Lower lobe of right lung (tissue), 2 donors: ENCODE results near the gene SEL1L2. TPM values are rescaled to one million over a fixed set of nuclear protein-coding genes. Genes with fewer than 3 reads are reported as not detected.

ENCODE experiments used
- ATAC-seq, 2 donors: fragments of 200-7000 bp; cut with Tn5 transposase; one replicate each; pipeline ENCODE4 v1.9.1; 2020 to 2022; ENCODE audit warnings: mild to moderate bottlenecking in 2 of 2, moderate library complexity in 2 of 2
- DNase-seq: peaks from one replicate; pipeline ENCODE4 v3.0.0-alpha.2; 2020
- H3K27ac ChIP-seq: fragments of 200-600 bp; one replicate; pipeline ENCODE4 v1.8.0; 2022
- H3K27me3 ChIP-seq: fragments of 200-600 bp; one replicate; pipeline ENCODE4 v1.8.0; 2022; ENCODE audit warnings: low read depth
- H3K36me3 ChIP-seq: fragments of 200-600 bp; one replicate; pipeline ENCODE4 v1.8.0; 2022; ENCODE audit warnings: mild to moderate bottlenecking
- H3K4me1 ChIP-seq: fragments of 200-600 bp; one replicate; pipeline ENCODE4 v1.8.0; 2022
- H3K4me3 ChIP-seq: fragments of 200-600 bp; one replicate; pipeline ENCODE4 v1.8.0; 2022; ENCODE audit warnings: mild to moderate bottlenecking
- H3K9me3 ChIP-seq: fragments of 200-600 bp; one replicate; pipeline ENCODE4 v1.8.0; 2022
- CTCF ChIP-seq: fragments of 200-600 bp; IDR thresholded peaks from one replicate; pipeline ENCODE4 v1.8.0; 2022; ENCODE audit warnings: antibody characterized with exemption, mild to moderate bottlenecking
- intact Hi-C: fragments of 100-400 bp; cut with DNase I; formaldehyde crosslinking; loops from one replicate; pipeline ENCODE4 v1.11.0; 2022
- total RNA-seq: library from RNA; stranded (reverse); fragmentation: NEBNext Ultra II Directional; extraction: Animal tissue kit (Norgen Biotek cat#: 25700); gene quantifications from one replicate; pipeline ENCODE4 v1.2.1, GENCODE V29; 2021
- donor health status: DM: no; HTN: yes; CAD: no; lungs with severe emphysema.

Gene SEL1L2
- total RNA-seq, 1 donor from 2014 or later = not detected

GRCh38 chr20:13930281-13930680 is 60.1 kb downstream of the SEL1L2 start:
- Histone ChIP-seq H3K4me1 (no peaks in the 10 kb centered on the region), H3K9me3 (no peaks in the 10 kb centered on the region), H3K27ac (no peak overlapping the region), H3K36me3 (no peaks in the 10 kb centered on the region), H3K4me3 (no peak overlapping the region), H3K27me3 (no peaks in the 10 kb centered on the region)
- intact Hi-C loops = no loop called here
- DNase-seq (no peak), ATAC-seq (no peak)
- no peak for TF ChIP-seq CTCF

- Histone ChIP-seq H3K27me3 (no peaks in the 10 kb centered on the region), H3K27ac (no peak overlapping the region), H3K4me3 (no peak overlapping the region), H3K4me1 (no peaks in the 10 kb centered on the region), H3K9me3 (no peaks in the 10 kb centered on the region), H3K36me3 (no peaks in the 10 kb centered on the region)
- no peak for TF ChIP-seq CTCF
- ATAC-seq (no peak), DNase-seq (no peak)
- intact Hi-C loops = no loop called here
Observed at GRCh38 chr20:13929836-13930235, 60.6 kb downstream of the SEL1L2 start.

- no peak overlapping the region for H3K4me3 ChIP-seq
- intact Hi-C loops = no loop called here
- H3K9me3 ChIP-seq = no peaks in the 10 kb centered on the region
- TF ChIP-seq CTCF = no peak
- H3K27ac ChIP-seq = no peak overlapping the region
- no peak for DNase-seq
- ATAC-seq = no peak
- no peaks in the 10 kb centered on the region for H3K4me1 ChIP-seq
- H3K27me3 ChIP-seq = no peaks in the 10 kb centered on the region
- H3K36me3 ChIP-seq = no peaks in the 10 kb centered on the region
Observed at GRCh38 chr20:13928901-13929300, 61.5 kb downstream of the SEL1L2 start.

GRCh38 chr20:13927171-13927570 is 63.2 kb downstream of the SEL1L2 start:
- no peak overlapping the region for H3K4me3 ChIP-seq

GRCh38 chr20:13922241-13922640 is 68.2 kb downstream of the SEL1L2 start:
- H3K27ac ChIP-seq = no peak overlapping the region
- intact Hi-C loops = no loop called here
- H3K27me3 ChIP-seq = no peaks in the 10 kb centered on the region
- no peak for TF ChIP-seq CTCF
- no peak for DNase-seq
- no peak overlapping the region for H3K4me3 ChIP-seq
- H3K4me1 ChIP-seq = no peaks in the 10 kb centered on the region
- no peak for ATAC-seq
- H3K36me3 ChIP-seq = no peaks in the 10 kb centered on the region
- no peaks in the 10 kb centered on the region for H3K9me3 ChIP-seq

More at GRCh38 chr20:13927171-13927570, 63.2 kb downstream of the SEL1L2 start:
- intact Hi-C loops = no loop called here
- TF ChIP-seq CTCF = no peak
- H3K27me3 ChIP-seq = no peaks in the 10 kb centered on the region
- H3K27ac ChIP-seq = no peak overlapping the region
- no peak for ATAC-seq
- H3K4me1 ChIP-seq = no peaks in the 10 kb centered on the region
- no peaks in the 10 kb centered on the region for H3K9me3 ChIP-seq
- H3K36me3 ChIP-seq = no peaks in the 10 kb centered on the region
- DNase-seq = no peak

GRCh38 chr20:13915284-13915683 is 75.1 kb downstream of the SEL1L2 start:
- Histone ChIP-seq H3K4me1 (no peaks in the 10 kb centered on the region), H3K4me3 (no peak overlapping the region), H3K36me3 (no peaks in the 10 kb centered on the region), H3K27ac (no peak overlapping the region), H3K27me3 (no peaks in the 10 kb centered on the region), H3K9me3 (no peaks in the 10 kb centered on the region)
- no peak for TF ChIP-seq CTCF
- ATAC-seq (no peak), DNase-seq (no peak)
- intact Hi-C loops = no loop called here
